Subcutaneous adipose tissue (tissue), 4 donors: ENCODE results near the gene NDUFA1. TPM values are rescaled to one million over a fixed set of nuclear protein-coding genes. Genes with fewer than 3 reads are reported as not detected.

Source experiments
- total RNA-seq, 4 donors: library from RNA; depleted of rRNA; stranded (reverse); fragments of >200 nt; gene quantifications; one replicate each; pipeline ENCODE4 v1.1.0, GENCODE V29; 2016
- TF ChIP-seq, protein P1 (sequence below): fragments of 450-650 bp; IDR thresholded peaks from one replicate; pipeline ENCODE4 v1.5.1; 2016; ENCODE audit warnings: low read depth, mild to moderate bottlenecking, control low read depth, antibody characterized with exemption, moderate library complexity

Gene NDUFA1
- total RNA-seq = 100 to 1,000 TPM in 1 of 4 donors, 10 to 100 TPM in 3; 50.7 to 105 (median 57.8) TPM

DNA sequence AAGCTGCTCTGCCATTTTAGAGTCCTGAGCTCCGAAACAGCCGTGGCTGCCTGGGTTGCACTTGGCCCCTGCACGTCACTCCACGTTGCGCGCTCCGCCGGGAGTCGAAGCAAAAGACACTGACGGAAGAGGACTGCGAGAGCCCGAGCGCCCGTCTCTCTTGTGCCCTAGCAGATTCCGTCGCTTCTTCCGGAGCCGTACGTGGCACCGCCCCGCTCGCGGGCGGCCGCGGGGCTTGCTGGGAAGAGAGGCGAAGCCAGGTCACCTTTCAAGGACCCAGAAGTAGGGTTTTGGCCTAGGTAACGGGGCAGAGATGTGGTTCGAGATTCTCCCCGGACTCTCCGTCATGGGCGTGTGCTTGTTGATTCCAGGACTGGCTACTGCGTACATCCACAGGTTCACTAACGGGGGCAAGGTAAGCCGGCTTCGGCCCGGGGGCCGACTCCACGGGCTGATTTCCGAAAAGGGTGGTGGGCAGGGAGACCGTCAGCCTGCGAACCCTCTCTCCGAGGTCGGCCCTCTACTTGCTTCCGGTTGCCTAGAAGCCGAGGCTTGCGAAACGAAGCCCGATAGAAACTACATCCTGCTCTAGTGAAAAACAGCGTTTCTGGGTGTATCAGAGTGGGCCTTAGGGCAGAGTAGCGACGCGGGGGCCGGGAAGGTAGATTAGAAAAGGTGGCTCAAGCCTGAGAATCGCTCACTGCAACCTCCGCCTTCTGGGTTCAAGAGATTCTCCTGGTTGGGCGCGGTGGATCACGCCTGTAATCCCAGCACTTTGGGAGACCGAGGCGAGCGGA lies at the start of gene NDUFA1, which contains the start of gene RNF113A:
NDUFA1 (plus strand) TSS at position 234 of the 797 bp plus-strand sequence; CDS start at position 314, 80 bp downstream.
RNF113A (minus strand) TSS at position 135 of the 797 bp plus-strand sequence; CDS start at position 15, 120 bp downstream.
- TF ChIP-seq, protein P1, sequence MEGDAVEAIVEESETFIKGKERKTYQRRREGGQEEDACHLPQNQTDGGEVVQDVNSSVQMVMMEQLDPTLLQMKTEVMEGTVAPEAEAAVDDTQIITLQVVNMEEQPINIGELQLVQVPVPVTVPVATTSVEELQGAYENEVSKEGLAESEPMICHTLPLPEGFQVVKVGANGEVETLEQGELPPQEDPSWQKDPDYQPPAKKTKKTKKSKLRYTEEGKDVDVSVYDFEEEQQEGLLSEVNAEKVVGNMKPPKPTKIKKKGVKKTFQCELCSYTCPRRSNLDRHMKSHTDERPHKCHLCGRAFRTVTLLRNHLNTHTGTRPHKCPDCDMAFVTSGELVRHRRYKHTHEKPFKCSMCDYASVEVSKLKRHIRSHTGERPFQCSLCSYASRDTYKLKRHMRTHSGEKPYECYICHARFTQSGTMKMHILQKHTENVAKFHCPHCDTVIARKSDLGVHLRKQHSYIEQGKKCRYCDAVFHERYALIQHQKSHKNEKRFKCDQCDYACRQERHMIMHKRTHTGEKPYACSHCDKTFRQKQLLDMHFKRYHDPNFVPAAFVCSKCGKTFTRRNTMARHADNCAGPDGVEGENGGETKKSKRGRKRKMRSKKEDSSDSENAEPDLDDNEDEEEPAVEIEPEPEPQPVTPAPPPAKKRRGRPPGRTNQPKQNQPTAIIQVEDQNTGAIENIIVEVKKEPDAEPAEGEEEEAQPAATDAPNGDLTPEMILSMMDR = no peak

DNA sequence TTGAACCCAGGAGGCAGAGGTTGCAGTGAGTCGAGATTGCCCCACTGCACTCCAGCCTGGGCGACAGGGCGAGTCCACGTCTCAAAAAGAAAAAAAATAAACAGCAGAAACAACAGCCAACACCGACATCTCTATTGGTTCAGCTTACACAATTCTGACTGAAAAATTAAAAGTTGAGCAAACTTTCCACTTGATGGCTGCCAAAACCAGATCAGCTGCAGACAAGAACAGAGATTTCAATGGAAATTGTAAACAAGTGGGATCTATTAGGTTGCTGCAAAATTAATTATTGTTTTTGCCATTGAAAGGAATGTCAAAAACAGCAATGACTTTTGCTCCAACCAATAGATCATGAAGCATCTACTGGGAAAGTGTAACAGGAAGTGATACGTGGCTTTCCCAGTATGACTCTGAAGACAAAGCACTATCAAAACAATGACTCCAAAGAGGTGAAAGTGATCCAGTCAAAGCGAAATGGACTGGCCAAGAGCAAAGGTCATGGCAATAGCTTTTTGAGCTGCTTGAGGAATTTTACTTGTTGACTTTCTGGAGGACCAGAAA lies 45.2 kb upstream of the NDUFA1 start:
- TF ChIP-seq, protein P1 = no peak

DNA sequence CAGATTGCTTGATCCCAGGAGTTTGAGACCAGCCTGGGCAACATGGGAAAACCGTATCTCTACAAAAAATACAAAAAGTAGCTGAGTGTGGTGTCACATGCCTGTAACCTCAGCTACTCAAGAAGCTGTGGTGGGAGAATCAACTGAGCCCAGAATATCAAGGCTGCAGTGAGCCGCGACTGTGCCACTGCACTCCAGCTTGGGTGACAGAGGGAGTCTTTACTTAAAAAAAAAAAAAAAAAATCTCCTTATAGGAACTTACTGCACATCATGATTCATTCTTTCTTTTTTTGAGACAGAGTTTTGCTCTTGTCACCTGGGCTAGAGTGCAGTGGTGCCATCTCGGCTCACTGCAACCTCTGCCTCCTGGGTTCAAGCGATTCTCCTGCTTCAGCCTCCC lies 43.2 kb upstream of the NDUFA1 start:
- TF ChIP-seq, protein P1 = no peak

DNA sequence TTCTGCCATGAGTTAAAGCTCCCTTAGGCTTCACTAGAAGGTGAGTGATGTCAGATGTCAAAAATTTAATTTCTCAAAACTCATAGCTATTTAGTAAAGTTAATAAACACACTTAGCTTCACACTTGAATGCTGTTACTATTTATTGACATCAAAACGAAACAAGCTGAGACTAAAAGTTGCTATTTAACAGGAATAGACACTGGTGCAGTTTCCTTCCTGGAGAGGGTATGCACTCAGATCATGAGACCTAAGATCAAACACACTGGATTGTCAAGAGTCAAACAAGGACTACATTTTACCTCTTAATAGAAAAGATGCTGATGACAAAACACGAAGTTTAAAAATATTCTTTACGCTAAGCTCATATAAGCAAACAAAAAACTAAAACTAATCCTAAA lies 37.7 kb upstream of the NDUFA1 start:
- TF ChIP-seq, protein P1 = no peak

DNA sequence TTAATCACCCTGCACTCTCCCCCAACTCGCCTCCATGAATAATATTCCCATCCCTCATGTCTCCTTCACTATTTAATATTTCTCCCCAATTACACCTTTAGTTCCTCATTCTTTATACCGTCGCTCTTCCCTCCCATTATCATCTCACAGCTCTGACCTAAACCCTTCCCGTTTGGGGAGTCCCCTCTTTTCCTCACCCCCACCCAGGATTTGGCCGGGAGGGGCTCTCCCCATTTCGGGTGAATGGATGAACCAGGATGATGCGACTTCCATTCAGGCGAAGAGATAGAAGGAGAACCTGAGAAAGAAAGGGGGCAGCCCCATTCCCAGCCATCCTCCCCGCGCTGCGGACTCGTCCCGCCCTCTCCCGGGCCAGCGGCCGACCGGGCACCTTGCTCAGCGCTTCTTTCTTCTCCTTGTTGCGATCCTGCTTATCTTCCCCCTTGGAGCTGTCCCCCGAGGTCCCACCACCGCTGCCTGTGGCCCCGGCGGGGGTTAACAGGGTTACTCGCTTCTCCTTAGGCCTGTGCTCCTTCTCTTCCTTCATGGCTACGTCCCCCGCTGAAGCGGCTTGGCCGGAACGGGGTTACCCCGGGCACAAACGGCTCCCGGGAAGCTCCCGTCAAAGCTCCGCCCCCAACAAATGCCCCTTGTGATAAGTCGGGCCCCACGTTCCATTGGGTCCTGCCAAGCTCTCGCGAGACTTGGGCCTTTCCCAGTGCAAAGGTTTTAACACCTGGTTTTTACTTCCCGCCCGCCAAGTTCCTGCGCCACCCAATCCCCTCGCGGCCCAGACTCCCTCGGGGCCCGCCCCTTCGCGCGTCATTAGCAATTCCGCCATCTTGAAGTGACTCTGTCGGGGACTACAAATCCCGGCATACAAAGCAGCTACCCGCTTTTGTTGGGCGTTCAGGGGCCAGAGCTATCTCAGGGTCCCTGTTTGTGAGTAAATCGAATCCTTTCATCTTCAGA lies 19.0 kb upstream of the NDUFA1 start, which contains the start of gene UPF3B:
UPF3B (minus strand) TSS at position 582 of the 972 bp plus-strand sequence; CDS start at position 547, 35 bp downstream.
- TF ChIP-seq, protein P1 = no peak

DNA sequence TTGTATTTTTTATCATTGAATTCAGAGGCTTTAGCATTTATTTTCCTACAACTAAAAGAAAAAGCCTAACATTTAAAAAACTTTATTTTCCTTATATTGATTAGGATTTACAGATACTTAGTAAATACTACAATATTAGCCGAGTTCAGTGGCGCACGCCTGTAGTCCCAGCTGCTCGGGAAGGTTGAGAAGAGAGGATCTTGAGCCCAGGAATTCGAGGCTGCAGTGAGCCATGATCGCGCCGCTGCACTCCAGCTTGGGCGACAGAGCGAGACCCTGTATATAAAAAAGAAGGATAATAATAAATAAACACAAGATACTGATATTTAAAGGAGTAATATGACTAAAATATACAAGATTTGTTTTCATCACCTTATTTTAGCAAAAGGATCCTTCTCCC lies 18.2 kb upstream of the NDUFA1 start:
- TF ChIP-seq, protein P1 = no peak
